GM19025 (cell line): ENCODE measurements around the gene RCHY1.
A peak's percentile ranks its signal among the peaks of the same experiment; 100 is the strongest.
"Not testable (repeated sequence)": the region's sequence is repeated elsewhere in the genome, so short reads cannot be mapped to it uniquely, and the experiment has no call there.

Source experiments
- ATAC-seq: cut with Tn5 transposase; IDR thresholded peaks from one replicate; pipeline ENCODE4 v1.9.1; 2021; ENCODE audit warnings: mild to moderate bottlenecking, low read depth, moderate library complexity; ENCODE audit not compliant: unreplicated experiment

RCHY1 gene

DNA sequence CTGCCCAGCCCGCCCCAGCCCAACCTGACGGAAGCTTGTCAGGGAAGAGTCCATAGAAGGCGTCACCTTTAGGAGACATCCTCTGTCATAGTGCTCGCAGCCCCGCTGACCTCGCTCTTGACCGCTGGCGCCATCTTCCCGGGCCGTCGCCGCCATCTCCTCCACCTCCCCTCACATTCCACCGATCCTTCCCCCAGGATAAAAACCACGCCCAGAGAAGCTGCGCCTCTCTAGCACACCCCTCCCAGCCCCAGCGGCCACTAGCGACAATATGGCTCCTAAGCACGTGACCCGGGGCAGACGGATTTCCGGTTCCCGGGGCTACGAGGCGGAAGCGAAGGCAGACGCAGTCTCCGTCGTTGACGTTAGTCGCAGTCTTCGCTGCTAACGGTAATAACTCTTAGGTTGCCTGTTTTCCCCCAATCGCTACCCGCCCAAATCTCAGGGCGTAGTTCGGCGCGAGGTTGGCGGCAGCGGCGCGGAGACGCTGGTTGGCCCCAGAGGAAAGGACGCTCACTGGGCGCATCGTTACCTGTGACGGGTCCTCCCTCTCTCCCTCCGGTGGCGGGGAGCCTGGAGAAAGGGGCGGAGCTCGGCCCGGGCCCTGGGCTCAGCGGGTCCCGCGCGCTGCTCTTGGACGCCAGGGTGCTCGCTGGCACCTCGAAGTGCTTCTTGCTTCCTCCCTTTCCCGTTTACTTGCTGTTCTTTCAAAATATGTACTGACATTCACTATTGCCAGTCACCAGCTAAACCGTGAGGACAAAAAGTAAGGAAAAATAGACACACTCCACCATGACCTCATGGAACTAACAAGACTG, at the start of gene RCHY1, which contains the start of gene THAP6:
Gene RCHY1 (minus strand): TSS at position 273 of the 818 bp plus-strand sequence. CDS start 117 bp downstream, at position 156.
Gene THAP6 (plus strand): TSS at position 343 of the 818 bp plus-strand sequence. CDS start 980 bp downstream, outside the sequence.
- ATAC-seq, result peak; percentile 94

DNA sequence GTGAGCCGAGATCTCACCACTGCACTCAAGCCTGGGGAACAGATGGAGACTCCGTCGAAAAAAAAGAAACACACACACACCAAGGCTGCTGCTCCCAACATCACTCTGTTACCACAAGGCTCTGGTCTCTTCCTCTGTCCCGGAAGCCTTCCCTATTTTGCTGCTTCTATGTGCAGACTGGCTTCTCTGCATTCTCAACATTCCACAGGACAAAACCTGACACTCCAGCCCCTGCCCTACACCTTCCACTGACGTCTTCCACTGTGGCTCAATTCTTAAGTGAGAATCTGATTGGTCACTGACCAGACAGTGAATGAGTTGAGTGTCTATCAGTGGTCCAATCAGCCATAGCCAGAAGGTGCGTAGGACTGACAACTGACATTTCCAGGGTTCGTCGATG, 47.6 kb upstream of the RCHY1 start:
- no peak for ATAC-seq

- ATAC-seq, result no peak
Observed at GRCh38 chr4:75557696-75558095, 43.5 kb upstream of the RCHY1 start.

- peak; percentile 98 for ATAC-seq
Observed at GRCh38 chr4:75555294-75556164, 41.3 kb upstream of the RCHY1 start, which contains the start of gene ODAPH. Gene ODAPH (plus strand): TSS chr4:75556066. CDS start chr4:75556083, 17 bp downstream.

DNA sequence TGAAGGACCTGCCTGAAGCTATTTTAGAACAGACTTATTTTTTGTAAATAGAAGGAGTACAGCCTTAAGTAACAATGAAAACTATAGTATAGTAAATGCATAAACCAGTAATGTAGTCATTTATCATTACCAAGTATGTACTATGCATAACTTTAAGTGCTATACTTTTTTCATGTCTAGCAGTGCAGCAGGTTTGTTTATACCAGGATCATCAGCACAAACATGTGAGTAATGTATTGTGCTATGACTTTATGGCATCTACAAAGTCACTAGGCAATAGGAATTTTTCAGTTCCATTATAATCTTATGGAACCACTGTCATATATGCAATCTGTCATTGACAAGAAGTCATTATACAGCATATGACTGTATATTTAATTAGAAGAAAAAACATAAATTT, 38.2 kb upstream of the RCHY1 start:
- no peak for ATAC-seq

GRCh38 chr4:75549019-75549418, 34.8 kb upstream of the RCHY1 start:
- no peak for ATAC-seq

DNA sequence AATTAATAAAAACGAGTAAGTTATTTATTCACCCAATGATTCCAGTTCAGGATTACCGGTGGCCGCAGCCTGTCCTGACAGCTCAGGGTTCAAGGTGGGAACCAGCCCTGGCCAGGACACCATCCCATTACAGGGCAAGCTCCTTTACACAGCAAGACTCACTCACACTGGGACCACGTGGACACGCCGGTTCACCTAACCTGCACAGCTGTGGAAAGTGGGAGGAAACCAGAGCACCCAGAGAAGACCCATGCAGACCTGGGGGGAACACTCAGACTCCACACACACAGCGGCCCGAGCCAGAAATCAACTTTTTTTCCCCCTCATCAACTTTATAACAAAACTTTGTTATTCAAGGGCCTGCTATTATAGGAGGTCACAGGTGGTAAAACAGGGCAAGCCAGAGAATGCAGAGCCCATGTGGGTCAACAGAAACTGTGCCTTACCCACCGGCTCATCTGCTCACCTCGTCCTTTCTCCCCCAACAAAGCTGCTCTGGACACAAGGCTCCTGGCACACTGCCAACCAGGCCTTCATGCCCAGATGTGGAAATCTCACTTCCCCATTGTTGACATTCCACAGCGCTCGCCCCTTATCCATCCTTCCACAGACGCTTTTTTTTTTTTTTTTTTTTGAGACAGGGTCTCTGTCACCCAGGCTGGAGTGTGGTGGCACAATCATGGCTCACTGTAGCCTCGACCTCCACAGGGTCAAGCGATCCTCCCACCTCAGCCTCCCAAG, 33.6 kb upstream of the RCHY1 start:
- ATAC-seq, result no peak

DNA sequence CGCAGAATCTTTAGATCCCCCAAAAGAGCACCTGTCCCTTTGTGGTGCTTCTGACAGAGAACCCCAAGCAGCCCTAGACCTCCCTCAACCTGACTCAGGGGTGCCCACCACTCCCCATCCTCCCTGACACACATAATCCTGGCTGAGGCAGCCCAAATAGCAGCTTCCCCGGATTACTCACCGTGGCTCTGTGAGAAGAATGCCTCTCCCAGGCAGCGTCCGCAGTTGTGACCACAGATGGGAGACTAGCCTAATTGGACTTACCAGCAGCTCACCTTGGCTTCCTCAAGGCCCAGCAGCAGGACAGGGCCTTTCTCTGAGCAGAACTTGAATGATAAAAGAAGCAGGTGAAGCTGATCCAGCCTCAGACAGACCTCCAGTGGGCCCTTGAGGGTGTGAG, 31.3 kb upstream of the RCHY1 start:
- ATAC-seq, result no peak

GRCh38 chr4:75544870-75545269, 30.7 kb upstream of the RCHY1 start:
- no peak for ATAC-seq

- ATAC-seq, result not testable (repeated sequence)
Observed at GRCh38 chr4:75544220-75544619, 30.0 kb upstream of the RCHY1 start.

- no peak for ATAC-seq
Observed at GRCh38 chr4:75542824-75543223, 28.6 kb upstream of the RCHY1 start.

DNA sequence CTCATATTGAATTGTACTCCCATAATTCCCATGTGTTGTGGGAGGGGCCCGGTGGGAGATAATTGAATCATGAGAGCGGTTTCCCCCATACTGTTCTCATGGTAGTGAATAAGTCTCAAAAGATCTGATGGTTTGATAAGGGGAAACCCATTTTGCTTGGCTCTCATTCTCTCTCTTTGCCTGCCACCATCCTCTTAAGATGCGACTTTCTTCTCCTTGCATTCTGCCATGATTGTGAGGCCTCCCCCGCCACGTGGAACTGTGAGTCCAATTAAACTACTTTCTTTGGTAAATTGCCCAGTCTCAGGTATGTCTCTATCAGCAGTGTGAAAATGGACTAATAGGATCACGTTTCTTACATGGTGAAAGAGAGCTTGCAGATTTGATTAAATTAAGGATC, 23.1 kb upstream of the RCHY1 start:
- not testable (repeated sequence) for ATAC-seq

- not testable (repeated sequence) for ATAC-seq
Observed at GRCh38 chr4:75533926-75534325, 19.7 kb upstream of the RCHY1 start.

GRCh38 chr4:75533339-75533887, 19.2 kb upstream of the RCHY1 start:
- ATAC-seq, result not testable (repeated sequence)

GRCh38 chr4:75531536-75532143, 17.4 kb upstream of the RCHY1 start:
- not testable (repeated sequence) for ATAC-seq

GRCh38 chr4:75530556-75531322, 16.5 kb upstream of the RCHY1 start:
- no peak for ATAC-seq

- ATAC-seq, result no peak
Observed at GRCh38 chr4:75527482-75527881, 13.3 kb upstream of the RCHY1 start.

- no peak for ATAC-seq
Observed at GRCh38 chr4:75525910-75526309, 11.7 kb upstream of the RCHY1 start.

GRCh38 chr4:75525086-75525485, 10.9 kb upstream of the RCHY1 start:
- no peak for ATAC-seq
